Gastroesophageal sphincter (tissue), 4 donors: ENCODE measurements around the gene SLC39A11. TPM values are rescaled to one million over a fixed set of nuclear protein-coding genes. Genes with fewer than 3 reads are reported as not detected.
"Not testable (repeated sequence)": the region's sequence is repeated elsewhere in the genome, so short reads cannot be mapped to it uniquely, and the experiment has no call there.

Experiments used
- ATAC-seq: fragments of 150-250 bp; one replicate; pipeline ENCODE4 v1.9.1; 2016; ENCODE audit warnings: mild to moderate bottlenecking, moderate library complexity
- H3K27ac ChIP-seq, 4 donors: fragments of 200-600 bp; sonication (generic) in 3 of 4; 1 replicate in 3 of 4; 2 replicates in 1 of 4; pipeline ENCODE4 v1.5.1; 2016 to 2019
- H3K27me3 ChIP-seq: fragments of 200-600 bp; sonication (generic); one replicate; pipeline ENCODE4 v1.5.1; 2019
- H3K36me3 ChIP-seq, 2 donors: fragments of 200-600 bp; sonication (generic); one replicate each; pipeline ENCODE4 v1.5.1; 2019; ENCODE audit warnings: control low read depth in 1 of 2
- H3K4me1 ChIP-seq, 3 donors: fragments of 200-600 bp; sonication (generic); 1 replicate in 2 of 3; 2 replicates in 1 of 3; pipeline ENCODE4 v1.5.1; 2016 to 2019; ENCODE audit warnings: control low read depth in 2 of 3
- H3K4me3 ChIP-seq, 2 donors: fragments of 200-600 bp; sonication (generic); one replicate each; pipeline ENCODE4 v1.5.1; 2019; ENCODE audit warnings: mild to moderate bottlenecking in 1 of 2, moderate library complexity in 1 of 2
- H3K9me3 ChIP-seq, 3 donors: fragments of 200-600 bp; sonication (generic); one replicate each; pipeline ENCODE4 v1.5.1; 2017 to 2019; ENCODE audit warnings: control low read depth in 2 of 3
- EP300 ChIP-seq: sonication (generic); formaldehyde crosslinking; IDR thresholded peaks from one replicate; pipeline ENCODE4 v1.6.1; 2017; ENCODE audit warnings: antibody characterized with exemption, mild to moderate bottlenecking
- POLR2A ChIP-seq, 2 donors: fragments of 450-650 bp; IDR thresholded peaks; one replicate each; pipeline ENCODE4 v1.6.1; 2017; ENCODE audit warnings: antibody characterized with exemption in 2 of 2, mild to moderate bottlenecking in 2 of 2, moderate library complexity in 1 of 2
- POLR2AphosphoS5 ChIP-seq: sonication (generic); formaldehyde crosslinking; IDR thresholded peaks from one replicate; pipeline ENCODE4 v1.6.1; 2017; ENCODE audit warnings: antibody characterized with exemption
- WGBS, 2 donors: methylation state at CpG; one replicate each; pipeline ENCODE4 v1.1.5; 2018; ENCODE audit warnings: low coverage in 1 of 2; 5-methylcytosine and 5-hydroxymethylcytosine counted together
- total RNA-seq, 4 donors: library from RNA; depleted of rRNA; stranded (reverse); fragments of >200 nt; gene quantifications; one replicate each; pipeline ENCODE4 v1.1.0, GENCODE V29; 2016
- TF ChIP-seq, protein P1 (sequence below), 4 experiments: fragments of 200-600 bp in 2 of 4; fragments of 450-650 bp in 2 of 4; sonication (generic) in 1 of 4; IDR thresholded peaks; one replicate each; pipeline ENCODE4 v1.5.1; 2017 to 2019; ENCODE audit warnings: antibody characterized with exemption in 4 of 4, mild to moderate bottlenecking in 2 of 4, moderate library complexity in 2 of 4

Gene SLC39A11
- total RNA-seq, 4 donors from 2014 or later, result 11.6 to 16.8 (median 14.5) TPM

DNA sequence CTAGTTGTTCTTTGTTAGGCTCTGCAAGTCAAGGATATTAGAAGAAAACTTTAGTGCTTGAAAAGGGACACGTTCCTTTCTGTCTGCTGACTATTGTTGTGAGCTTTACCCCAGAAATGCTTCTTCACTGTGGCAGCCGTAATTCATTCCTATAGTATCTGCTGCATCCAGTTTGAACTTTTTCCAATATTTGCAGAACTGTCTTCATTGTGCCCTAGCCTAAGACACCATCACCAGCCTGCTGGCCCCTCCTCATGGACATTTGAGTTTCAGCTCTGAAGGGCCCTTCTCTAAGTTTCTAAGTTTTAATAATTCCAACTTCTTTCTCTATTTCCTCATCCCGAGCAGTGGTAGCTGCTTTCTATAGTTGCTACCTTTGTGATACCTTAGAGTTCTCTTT is 91.7 kb downstream of the SLC39A11 start:
- no peak for ATAC-seq
- Histone ChIP-seq H3K36me3 (no peaks in the 10 kb centered on the region), H3K4me3 (no peak overlapping the region), H3K9me3 (no peaks in the 10 kb centered on the region), H3K27ac (no peak overlapping the region), H3K27me3 (no peaks in the 10 kb centered on the region), H3K4me1 (no peaks in the 10 kb centered on the region)
- WGBS, 2 donors, result 84 to 100% methylated on average over 3 of the region's 3 CpGs
- TF ChIP-seq EP300 (no peak), POLR2A (IDR thresholded peaks at IDR 0.05) (no peak), POLR2AphosphoS5 (no peak)
- TF ChIP-seq, protein P1, sequence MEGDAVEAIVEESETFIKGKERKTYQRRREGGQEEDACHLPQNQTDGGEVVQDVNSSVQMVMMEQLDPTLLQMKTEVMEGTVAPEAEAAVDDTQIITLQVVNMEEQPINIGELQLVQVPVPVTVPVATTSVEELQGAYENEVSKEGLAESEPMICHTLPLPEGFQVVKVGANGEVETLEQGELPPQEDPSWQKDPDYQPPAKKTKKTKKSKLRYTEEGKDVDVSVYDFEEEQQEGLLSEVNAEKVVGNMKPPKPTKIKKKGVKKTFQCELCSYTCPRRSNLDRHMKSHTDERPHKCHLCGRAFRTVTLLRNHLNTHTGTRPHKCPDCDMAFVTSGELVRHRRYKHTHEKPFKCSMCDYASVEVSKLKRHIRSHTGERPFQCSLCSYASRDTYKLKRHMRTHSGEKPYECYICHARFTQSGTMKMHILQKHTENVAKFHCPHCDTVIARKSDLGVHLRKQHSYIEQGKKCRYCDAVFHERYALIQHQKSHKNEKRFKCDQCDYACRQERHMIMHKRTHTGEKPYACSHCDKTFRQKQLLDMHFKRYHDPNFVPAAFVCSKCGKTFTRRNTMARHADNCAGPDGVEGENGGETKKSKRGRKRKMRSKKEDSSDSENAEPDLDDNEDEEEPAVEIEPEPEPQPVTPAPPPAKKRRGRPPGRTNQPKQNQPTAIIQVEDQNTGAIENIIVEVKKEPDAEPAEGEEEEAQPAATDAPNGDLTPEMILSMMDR (IDR thresholded peaks at IDR 0.05), result no peak

DNA sequence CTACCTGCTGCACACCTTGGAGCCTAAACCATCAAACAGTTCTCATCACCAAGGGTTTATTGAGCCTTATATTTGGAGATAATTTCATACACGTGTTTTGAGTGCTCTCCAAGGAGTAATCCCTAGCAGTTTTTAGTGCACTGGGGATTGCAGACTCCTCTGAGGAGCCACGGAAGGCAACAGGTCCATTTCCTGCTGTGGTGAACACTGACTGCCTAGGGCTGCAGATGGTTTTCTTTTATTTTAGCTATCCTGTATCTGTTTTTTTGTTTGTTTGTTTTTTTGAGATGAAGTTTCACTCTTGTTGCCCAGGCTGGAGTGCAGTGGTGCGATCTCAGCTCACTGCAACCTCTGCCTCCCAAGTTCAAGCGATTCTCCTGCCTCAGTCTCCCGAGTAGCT is 93.0 kb downstream of the SLC39A11 start:
- not testable (repeated sequence) for H3K4me1 ChIP-seq, H3K4me3 ChIP-seq, H3K27me3 ChIP-seq, H3K36me3 ChIP-seq, H3K9me3 ChIP-seq, ATAC-seq, H3K27ac ChIP-seq
- 67 to 75% methylated on average over 3 to 4 of the region's 5 CpGs for WGBS, 2 donors

DNA sequence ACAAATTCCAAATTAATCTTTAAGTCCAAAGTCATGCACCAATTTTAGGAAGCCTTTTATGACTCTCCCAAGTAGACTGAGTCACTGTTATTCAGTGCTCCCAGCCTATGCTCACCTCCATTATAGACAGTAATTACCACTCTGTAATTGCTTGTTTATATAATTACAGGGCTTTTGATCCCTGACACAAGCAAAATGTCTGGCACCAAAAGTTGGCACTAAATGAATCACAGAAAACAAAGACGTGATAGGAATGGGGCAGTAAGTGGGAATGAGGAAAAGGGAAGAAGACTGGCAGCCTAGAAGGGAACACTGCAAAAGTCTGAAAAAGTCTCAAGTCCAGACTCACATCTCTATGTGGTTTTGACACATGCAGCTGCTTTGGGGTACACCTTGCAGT is 94.1 kb downstream of the SLC39A11 start:
- ATAC-seq, result no peak
- Histone ChIP-seq H3K27ac (no peak overlapping the region), H3K27me3 (no peaks in the 10 kb centered on the region), H3K4me1 (no peaks in the 10 kb centered on the region), H3K9me3 (no peaks in the 10 kb centered on the region), H3K4me3 (no peak overlapping the region), H3K36me3 (no peaks in the 10 kb centered on the region)
- WGBS, 2 donors, result 80% methylated on average over 1 of the region's 1 CpG; no CpG with 5 or more reads in 1 of the 2 donors
- TF ChIP-seq POLR2A (IDR thresholded peaks at IDR 0.05) (no peak), POLR2AphosphoS5 (no peak), EP300 (no peak)

DNA sequence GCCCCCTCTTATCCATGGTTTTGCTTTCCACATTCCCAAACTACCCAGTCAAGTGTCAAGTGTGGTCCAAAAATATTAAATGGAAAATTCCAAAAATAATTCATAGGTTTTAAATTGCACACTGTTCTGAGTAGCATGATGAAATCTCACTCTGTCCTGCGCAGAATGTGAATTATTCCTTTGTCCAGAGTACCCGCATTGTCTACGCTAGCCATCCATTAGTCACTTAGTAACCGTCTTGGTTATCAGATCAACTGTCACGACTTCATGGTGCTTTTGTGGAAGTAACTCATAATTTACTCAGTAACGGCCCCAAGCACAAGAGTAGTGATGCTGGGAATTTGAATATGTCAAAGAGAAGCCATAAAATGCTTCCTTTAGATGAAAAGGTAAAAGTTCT is 94.9 kb downstream of the SLC39A11 start:
- WGBS, 2 donors, result 67 to 85% methylated on average over 6 of the region's 6 CpGs
- TF ChIP-seq EP300, result no peak
- no peak for TF ChIP-seq POLR2AphosphoS5
- TF ChIP-seq, protein P1 (IDR thresholded peaks at IDR 0.05), result no peak
- no peak for TF ChIP-seq POLR2A (IDR thresholded peaks at IDR 0.05)
- H3K9me3 ChIP-seq, result no peaks in the 10 kb centered on the region
- H3K36me3 ChIP-seq, result no peaks in the 10 kb centered on the region
- no peaks in the 10 kb centered on the region for H3K27me3 ChIP-seq
- no peak overlapping the region for H3K4me3 ChIP-seq
- ATAC-seq, result no peak
- H3K4me1 ChIP-seq, result no peaks in the 10 kb centered on the region
- no peak overlapping the region for H3K27ac ChIP-seq

DNA sequence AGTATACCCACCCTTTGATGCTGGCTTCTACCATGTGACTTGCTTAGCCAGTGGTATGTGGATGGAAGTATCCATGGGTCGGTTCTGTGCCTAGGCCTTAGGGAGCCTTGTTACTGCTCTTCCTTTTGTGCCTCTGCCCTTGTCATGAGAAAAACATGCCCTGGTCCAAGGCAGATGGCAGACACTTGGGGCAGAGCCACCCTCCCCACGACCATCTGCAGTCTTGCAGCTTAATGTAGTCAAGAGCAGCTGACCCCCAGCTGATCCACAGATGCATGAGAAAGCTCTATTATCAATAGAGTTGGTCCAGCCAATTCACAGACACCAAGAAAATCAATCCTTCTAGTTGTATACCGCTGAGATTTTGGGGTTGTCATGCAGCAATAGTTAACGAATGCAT is 95.7 kb downstream of the SLC39A11 start:
- Histone ChIP-seq H3K27ac (no peak overlapping the region), H3K4me1 (no peaks in the 10 kb centered on the region)

DNA sequence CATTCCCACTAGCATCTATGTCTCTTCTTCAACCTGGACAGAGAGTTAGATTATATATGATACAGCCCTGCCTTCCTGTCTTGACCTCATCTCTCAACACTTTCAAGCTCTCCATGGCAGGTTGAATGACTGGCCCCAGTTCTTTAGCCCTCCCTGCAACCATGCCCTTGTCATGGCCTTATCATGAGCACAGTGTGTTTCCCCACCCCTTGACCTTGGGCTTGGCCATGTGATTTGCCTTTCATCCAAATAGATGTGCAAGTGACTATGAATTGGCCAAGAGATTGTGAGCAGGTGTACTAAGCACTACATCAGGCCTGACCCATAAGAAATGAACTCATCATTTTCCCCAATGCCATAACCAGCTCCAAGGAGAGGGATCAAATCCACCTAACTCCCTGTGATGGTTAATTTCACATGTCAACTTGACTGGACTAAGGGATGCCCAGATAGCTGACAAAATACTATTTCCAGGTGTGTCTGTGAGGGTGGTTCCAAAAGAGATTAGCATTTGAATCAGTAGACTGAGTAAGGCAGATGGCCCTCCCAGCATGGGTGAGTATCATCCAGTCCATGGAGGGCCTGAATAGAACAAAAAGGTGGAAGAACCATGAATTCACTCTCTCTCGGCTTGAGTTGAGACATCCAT is 97.4 kb downstream of the SLC39A11 start:
- no peaks in the 10 kb centered on the region for H3K27me3 ChIP-seq
- TF ChIP-seq, protein P1 (IDR thresholded peaks at IDR 0.05), result no peak
- TF ChIP-seq POLR2AphosphoS5 (no peak), POLR2A (IDR thresholded peaks at IDR 0.05) (no peak), EP300 (no peak)
- WGBS, 2 donors, result 88% methylated on average over 1 of the region's 1 CpG; no CpG with 5 or more reads in 1 of the 2 donors
- H3K27ac ChIP-seq, result no peak overlapping the region
- H3K4me1 ChIP-seq, result no peaks in the 10 kb centered on the region
- no peak overlapping the region for H3K4me3 ChIP-seq
- no peaks in the 10 kb centered on the region for H3K9me3 ChIP-seq
- ATAC-seq, result no peak
- H3K36me3 ChIP-seq, result no peaks in the 10 kb centered on the region

More for the DNA sequence above, 95.7 kb downstream of the SLC39A11 start:
- no peak for ATAC-seq
- Histone ChIP-seq H3K9me3 (no peaks in the 10 kb centered on the region), H3K36me3 (no peaks in the 10 kb centered on the region), H3K27me3 (no peaks in the 10 kb centered on the region), H3K4me3 (no peak overlapping the region)
- 93 to 94% methylated on average over 3 to 4 of the region's 4 CpGs for WGBS, 2 donors
- TF ChIP-seq POLR2AphosphoS5, result no peak
- TF ChIP-seq, protein P1 (IDR thresholded peaks at IDR 0.05), result no peak
- TF ChIP-seq POLR2A (IDR thresholded peaks at IDR 0.05), result no peak
- TF ChIP-seq EP300, result no peak

DNA sequence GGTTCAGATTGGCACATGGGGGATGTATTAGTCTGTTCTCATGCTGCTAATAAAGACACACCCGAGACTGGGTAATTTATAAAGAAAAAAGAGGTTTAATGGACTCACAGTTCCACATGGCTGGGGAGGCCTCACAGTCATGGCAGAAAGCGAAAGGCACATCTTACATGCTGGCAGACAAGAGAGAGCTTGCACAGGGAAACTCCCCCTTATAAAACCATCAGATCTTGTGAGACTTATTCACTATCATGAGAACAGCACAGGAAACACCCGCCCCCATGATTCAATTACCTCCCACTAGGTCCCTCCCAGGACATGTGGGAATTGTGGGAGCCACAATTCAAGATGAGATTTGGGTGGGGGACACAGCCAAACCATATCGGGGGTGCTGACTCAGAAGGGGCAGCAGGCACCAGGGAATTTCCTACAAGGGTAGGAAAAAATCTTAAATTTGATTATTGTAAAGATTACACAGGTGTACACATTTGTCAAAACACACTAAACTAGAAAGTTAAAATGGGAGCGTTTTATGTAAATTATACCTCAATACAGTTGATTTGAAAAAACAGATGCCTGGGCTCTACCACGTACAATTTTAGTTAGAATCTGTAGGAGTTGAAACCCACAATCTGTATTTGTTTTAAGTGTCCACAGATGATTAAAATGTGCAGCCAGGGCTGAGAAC is 99.6 kb downstream of the SLC39A11 start:
- WGBS, 2 donors, result 56 to 57% methylated on average over 3 to 6 of the region's 6 CpGs
- not testable (repeated sequence) for H3K36me3 ChIP-seq, ATAC-seq

More for the DNA sequence above, 99.6 kb downstream of the SLC39A11 start:
- H3K27me3 ChIP-seq, H3K4me1 ChIP-seq, H3K9me3 ChIP-seq, H3K27ac ChIP-seq, H3K4me3 ChIP-seq: not testable (repeated sequence)
